GM23338 (cell line): ENCODE measurements around the gene POP4.

Source experiments
- CREB1 ChIP-seq: fragments of 250-450 bp; sonication (Bioruptor Pico); IDR thresholded peaks from 2 replicates; pipeline ENCODE4 v1.5.0; 2020; ENCODE audit warnings: low read depth, mild to moderate bottlenecking, moderate library complexity
- EZH2phosphoT487 ChIP-seq: fragments of 200-600 bp; sonication (generic); IDR thresholded peaks from one replicate; pipeline ENCODE4 v1.8.1; 2018; ENCODE audit warnings: antibody characterized with exemption; ENCODE audit not compliant: unreplicated experiment
- JUNB ChIP-seq: IDR thresholded peaks from one replicate; pipeline ENCODE4 v1.6.1; 2016; ENCODE audit warnings: antibody characterized with exemption; ENCODE audit not compliant: unreplicated experiment
- POLR2AphosphoS5 ChIP-seq: IDR thresholded peaks from 2 replicates; pipeline ENCODE4 v1.6.1; 2016; ENCODE audit warnings: antibody characterized with exemption, low read depth
- TF ChIP-seq, protein P1 (sequence below), 2 experiments: fragments of 200-600 bp in 1 of 2; sonication (generic) in 1 of 2; conservative IDR thresholded peaks; 2 replicates each; pipeline versions ENCODE4 v1.5.1 to v1.6.1; 2016 to 2017; ENCODE audit warnings: antibody characterized with exemption in 2 of 2, low read depth in 2 of 2, mild to moderate bottlenecking in 2 of 2, moderate library complexity in 1 of 2
- TF ChIP-seq, protein P2 (sequence below): IDR thresholded peaks from 2 replicates; pipeline ENCODE4 v1.6.1; 2016; ENCODE audit warnings: antibody characterized with exemption

DNA sequence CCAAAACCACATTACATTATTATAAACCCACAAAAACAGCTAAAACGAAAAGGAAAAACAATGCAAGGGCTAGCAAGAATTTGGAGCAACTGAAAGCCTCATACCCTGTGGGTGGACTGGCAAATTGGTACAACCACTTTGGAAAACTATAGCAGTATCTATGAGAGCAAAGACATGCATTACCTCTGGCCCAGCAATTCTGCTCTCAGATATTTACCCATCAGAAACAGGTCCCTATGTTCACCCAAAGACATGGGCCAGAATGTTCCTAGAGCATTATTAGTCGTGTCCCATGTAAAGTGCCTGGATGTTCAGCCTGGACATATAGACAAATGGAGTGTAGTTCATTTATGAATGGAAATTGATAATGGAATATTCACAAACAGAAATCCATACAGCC lies 27.9 kb downstream of the POP4 start:
- TF ChIP-seq, protein P1, sequence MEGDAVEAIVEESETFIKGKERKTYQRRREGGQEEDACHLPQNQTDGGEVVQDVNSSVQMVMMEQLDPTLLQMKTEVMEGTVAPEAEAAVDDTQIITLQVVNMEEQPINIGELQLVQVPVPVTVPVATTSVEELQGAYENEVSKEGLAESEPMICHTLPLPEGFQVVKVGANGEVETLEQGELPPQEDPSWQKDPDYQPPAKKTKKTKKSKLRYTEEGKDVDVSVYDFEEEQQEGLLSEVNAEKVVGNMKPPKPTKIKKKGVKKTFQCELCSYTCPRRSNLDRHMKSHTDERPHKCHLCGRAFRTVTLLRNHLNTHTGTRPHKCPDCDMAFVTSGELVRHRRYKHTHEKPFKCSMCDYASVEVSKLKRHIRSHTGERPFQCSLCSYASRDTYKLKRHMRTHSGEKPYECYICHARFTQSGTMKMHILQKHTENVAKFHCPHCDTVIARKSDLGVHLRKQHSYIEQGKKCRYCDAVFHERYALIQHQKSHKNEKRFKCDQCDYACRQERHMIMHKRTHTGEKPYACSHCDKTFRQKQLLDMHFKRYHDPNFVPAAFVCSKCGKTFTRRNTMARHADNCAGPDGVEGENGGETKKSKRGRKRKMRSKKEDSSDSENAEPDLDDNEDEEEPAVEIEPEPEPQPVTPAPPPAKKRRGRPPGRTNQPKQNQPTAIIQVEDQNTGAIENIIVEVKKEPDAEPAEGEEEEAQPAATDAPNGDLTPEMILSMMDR (conservative IDR thresholded peaks at IDR 0.05; ENCODE audit: low read depth in 2 of 2): no peak
- TF ChIP-seq POLR2AphosphoS5 (no peak), CREB1 (no peak), EZH2phosphoT487 (no peak), JUNB (no peak)
- TF ChIP-seq, protein P2, sequence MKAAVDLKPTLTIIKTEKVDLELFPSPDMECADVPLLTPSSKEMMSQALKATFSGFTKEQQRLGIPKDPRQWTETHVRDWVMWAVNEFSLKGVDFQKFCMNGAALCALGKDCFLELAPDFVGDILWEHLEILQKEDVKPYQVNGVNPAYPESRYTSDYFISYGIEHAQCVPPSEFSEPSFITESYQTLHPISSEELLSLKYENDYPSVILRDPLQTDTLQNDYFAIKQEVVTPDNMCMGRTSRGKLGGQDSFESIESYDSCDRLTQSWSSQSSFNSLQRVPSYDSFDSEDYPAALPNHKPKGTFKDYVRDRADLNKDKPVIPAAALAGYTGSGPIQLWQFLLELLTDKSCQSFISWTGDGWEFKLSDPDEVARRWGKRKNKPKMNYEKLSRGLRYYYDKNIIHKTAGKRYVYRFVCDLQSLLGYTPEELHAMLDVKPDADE: no peak
